NCI-H524 treated with DMSO at 0.1 percent for 48 hours (cell line): Measurements from ENCODE around the gene AHRR.
"Not testable (repeated sequence)": the region's sequence is repeated elsewhere in the genome, so short reads cannot be mapped to it uniquely, and the experiment has no call there.

Experiments
- DNase-seq: peaks from one replicate; lab custom pipeline; 2025; lab: John Stamatoyannopoulos, UW

AHRR gene

GRCh38 chr5:378301-378891 lies 56.9 kb downstream of the AHRR start:
- DNase-seq, result no peak

- DNase-seq, result no peak
These were observed 57.6 kb downstream of the AHRR start for GRCh38 chr5:378976-379742.

- no peak for DNase-seq
These were observed 59.3 kb downstream of the AHRR start for GRCh38 chr5:380701-381309.

- no peak for DNase-seq
These were observed 61.6 kb downstream of the AHRR start for GRCh38 chr5:383066-383465.

GRCh38 chr5:383621-384020 lies 62.1 kb downstream of the AHRR start:
- no peak for DNase-seq

- DNase-seq, result not testable (repeated sequence)
These were observed 63.1 kb downstream of the AHRR start for GRCh38 chr5:384576-384975.

- DNase-seq, result no peak
These were observed 63.8 kb downstream of the AHRR start for GRCh38 chr5:385321-385720.

- DNase-seq, result no peak
These were observed 65.2 kb downstream of the AHRR start for GRCh38 chr5:386432-387341.

GRCh38 chr5:387491-388265 lies 66.2 kb downstream of the AHRR start:
- DNase-seq, result no peak

GRCh38 chr5:388266-389196 lies 67.0 kb downstream of the AHRR start:
- no peak for DNase-seq

- no peak for DNase-seq
These were observed 67.8 kb downstream of the AHRR start for GRCh38 chr5:389197-389821.

GRCh38 chr5:389891-390622 lies 68.5 kb downstream of the AHRR start:
- no peak for DNase-seq

GRCh38 chr5:390623-391491 lies 69.3 kb downstream of the AHRR start:
- no peak for DNase-seq

GRCh38 chr5:392431-392988 lies 71.0 kb downstream of the AHRR start:
- no peak for DNase-seq

GRCh38 chr5:393846-394275 lies 72.3 kb downstream of the AHRR start:
- no peak for DNase-seq

- DNase-seq, result no peak
These were observed 73.2 kb downstream of the AHRR start for GRCh38 chr5:394671-395155.

GRCh38 chr5:395156-395920 lies 73.8 kb downstream of the AHRR start:
- DNase-seq, result no peak
